ENCODE measurements around the gene SLC9A5. TPM values are rescaled to one million over a fixed set of nuclear protein-coding genes. Genes with fewer than 3 reads are reported as not detected.

The SLC9A5 gene
- total RNA-seq, 4 donors from 2014 or later, result 0.55 to 4.5 (median 1.5) TPM

DNA sequence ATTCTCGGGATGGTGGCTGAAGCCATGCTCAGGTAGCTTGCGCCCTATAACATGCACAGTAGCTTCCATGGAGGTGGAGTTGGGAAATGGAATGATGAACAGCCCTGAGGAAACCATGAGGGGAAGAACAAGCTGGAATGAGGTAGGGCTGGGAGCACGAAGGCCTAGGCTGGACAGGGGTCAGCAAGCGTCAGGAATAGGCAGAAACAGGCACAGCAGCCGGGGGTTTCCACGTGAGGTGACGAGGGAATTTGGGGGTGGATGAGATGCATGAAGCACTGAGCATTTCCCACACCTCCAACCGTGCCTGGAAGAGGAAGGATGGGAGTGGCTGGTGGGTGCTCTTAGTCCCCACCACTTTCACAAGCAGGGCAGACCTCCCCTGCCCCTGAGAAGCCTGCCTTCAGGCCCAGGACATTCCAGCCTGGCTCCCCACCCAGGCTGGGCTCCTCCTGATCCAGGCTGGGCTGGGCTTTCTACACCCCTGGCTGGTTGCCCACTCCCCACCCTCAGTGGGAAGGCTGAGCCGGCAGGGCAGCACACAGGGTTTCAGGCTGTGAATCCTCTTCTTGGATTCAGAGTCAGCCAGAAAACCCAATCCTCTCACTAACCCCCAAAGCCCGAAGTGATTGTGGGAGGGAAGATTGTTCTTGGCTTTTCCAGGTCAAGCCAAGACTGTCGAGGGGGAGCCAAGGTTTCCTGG, 52.5 kb downstream of the SLC9A5 start:
- H3K27ac ChIP-seq, result no peak overlapping the region
- WGBS, 2 donors (ENCODE audit: low coverage in 1 of 2), result 27 to 69% methylated on average over 2 to 11 of the region's 11 CpGs

DNA sequence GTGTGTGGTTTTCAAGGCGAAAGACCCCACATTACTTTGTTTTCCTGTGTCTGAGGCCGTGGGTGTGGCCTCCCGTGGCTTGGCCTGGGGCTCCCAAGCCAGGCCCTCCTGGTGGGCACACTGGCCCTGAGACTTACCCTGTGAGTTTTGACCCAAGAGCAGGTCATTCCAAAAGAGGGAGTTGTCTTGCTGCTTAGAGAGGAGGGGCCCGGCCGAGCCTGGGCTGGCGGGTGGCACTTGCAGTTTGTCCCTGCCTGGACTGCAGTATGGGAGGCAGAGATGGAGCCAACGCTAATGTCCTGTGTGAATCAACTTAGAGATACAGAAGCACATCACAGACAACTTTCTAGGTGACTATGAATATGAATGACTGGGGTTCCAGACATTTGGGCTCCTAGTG, 53.3 kb downstream of the SLC9A5 start:
- Histone ChIP-seq H3K36me3 (no peaks in the 10 kb centered on the region), H3K4me1 (no peaks in the 10 kb centered on the region), H3K27me3 (no peaks in the 10 kb centered on the region), H3K9me3 (no peaks in the 10 kb centered on the region), H3K27ac (no peak overlapping the region), H3K4me3 (no peak overlapping the region)
- 81% methylated on average over 7 of the region's 7 CpGs; no CpG with 5 or more reads in 1 of the 2 donors for WGBS, 2 donors (ENCODE audit: low coverage in 1 of 2)
- in situ Hi-C loops (cut with MboI; ENCODE audit: low pct_ligation_motif_present in 1 of 4, low pct_unique_long_range_greater_than_20kb in 1 of 4, low sequenced_read_pairs in 3 of 4) (no loop called here), intact Hi-C loops (cut with DNase I; ENCODE audit: low total_unique reads) (no loop called here)
- DNase-seq, result no peak
- TF ChIP-seq POLR2AphosphoS5 (IDR thresholded peaks at IDR 0.05) (no peak), EP300 (IDR thresholded peaks at IDR 0.05; ENCODE audit: low read depth) (no peak), POLR2A (IDR thresholded peaks at IDR 0.05) (no peak)
- TF ChIP-seq, protein P1, sequence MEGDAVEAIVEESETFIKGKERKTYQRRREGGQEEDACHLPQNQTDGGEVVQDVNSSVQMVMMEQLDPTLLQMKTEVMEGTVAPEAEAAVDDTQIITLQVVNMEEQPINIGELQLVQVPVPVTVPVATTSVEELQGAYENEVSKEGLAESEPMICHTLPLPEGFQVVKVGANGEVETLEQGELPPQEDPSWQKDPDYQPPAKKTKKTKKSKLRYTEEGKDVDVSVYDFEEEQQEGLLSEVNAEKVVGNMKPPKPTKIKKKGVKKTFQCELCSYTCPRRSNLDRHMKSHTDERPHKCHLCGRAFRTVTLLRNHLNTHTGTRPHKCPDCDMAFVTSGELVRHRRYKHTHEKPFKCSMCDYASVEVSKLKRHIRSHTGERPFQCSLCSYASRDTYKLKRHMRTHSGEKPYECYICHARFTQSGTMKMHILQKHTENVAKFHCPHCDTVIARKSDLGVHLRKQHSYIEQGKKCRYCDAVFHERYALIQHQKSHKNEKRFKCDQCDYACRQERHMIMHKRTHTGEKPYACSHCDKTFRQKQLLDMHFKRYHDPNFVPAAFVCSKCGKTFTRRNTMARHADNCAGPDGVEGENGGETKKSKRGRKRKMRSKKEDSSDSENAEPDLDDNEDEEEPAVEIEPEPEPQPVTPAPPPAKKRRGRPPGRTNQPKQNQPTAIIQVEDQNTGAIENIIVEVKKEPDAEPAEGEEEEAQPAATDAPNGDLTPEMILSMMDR (IDR thresholded peaks at IDR 0.05), result no peak

More for the DNA sequence above, 52.5 kb downstream of the SLC9A5 start:
- no peaks in the 10 kb centered on the region for H3K27me3 ChIP-seq
- H3K4me3 ChIP-seq, result no peak overlapping the region
- intact Hi-C loops (cut with DNase I; ENCODE audit: low total_unique reads) (no loop called here), in situ Hi-C loops (cut with MboI; ENCODE audit: low pct_ligation_motif_present in 1 of 4, low pct_unique_long_range_greater_than_20kb in 1 of 4, low sequenced_read_pairs in 3 of 4) (no loop called here)
- no peaks in the 10 kb centered on the region for H3K36me3 ChIP-seq
- no peak for TF ChIP-seq POLR2AphosphoS5 (IDR thresholded peaks at IDR 0.05)
- TF ChIP-seq POLR2A (IDR thresholded peaks at IDR 0.05), result no peak
- TF ChIP-seq EP300 (IDR thresholded peaks at IDR 0.05; ENCODE audit: low read depth), result no peak
- TF ChIP-seq, protein P1 (IDR thresholded peaks at IDR 0.05), result no peak
- no peaks in the 10 kb centered on the region for H3K9me3 ChIP-seq
- DNase-seq, result no peak
- no peaks in the 10 kb centered on the region for H3K4me1 ChIP-seq

DNA sequence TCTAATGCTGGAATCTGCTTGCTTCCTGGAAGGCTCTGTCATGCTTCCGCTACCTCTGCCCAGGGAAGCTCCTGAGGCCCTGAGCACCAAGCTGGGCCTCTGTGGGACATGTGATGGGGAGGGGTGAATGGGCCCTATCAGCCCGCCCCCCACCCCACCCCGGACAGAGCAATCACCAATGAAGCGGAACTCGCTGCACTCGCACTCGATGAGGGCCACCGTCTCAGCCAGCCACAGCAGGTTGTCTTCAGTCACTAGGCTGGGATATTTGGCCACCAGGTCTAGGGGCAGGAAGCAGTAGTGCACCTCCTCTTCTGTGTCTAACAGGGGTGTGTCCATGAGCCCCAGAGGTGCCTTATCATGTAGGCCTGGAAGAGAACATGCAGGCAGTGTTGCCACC, 54.2 kb downstream of the SLC9A5 start:
- no peak for DNase-seq
- no peak overlapping the region for H3K4me3 ChIP-seq
- no peaks in the 10 kb centered on the region for H3K36me3 ChIP-seq
- H3K27me3 ChIP-seq, result no peaks in the 10 kb centered on the region
- 92% methylated on average over 8 of the region's 8 CpGs; no CpG with 5 or more reads in 1 of the 2 donors for WGBS, 2 donors (ENCODE audit: low coverage in 1 of 2)
- TF ChIP-seq, protein P1 (IDR thresholded peaks at IDR 0.05), result no peak
- TF ChIP-seq EP300 (IDR thresholded peaks at IDR 0.05; ENCODE audit: low read depth) (no peak), POLR2AphosphoS5 (IDR thresholded peaks at IDR 0.05) (no peak), POLR2A (IDR thresholded peaks at IDR 0.05) (no peak)
- H3K27ac ChIP-seq, result no peak overlapping the region
- in situ Hi-C loops (cut with MboI; ENCODE audit: low pct_ligation_motif_present in 1 of 4, low pct_unique_long_range_greater_than_20kb in 1 of 4, low sequenced_read_pairs in 3 of 4) (no loop called here), intact Hi-C loops (cut with DNase I; ENCODE audit: low total_unique reads) (no loop called here)
- no peaks in the 10 kb centered on the region for H3K9me3 ChIP-seq
- no peaks in the 10 kb centered on the region for H3K4me1 ChIP-seq

DNA sequence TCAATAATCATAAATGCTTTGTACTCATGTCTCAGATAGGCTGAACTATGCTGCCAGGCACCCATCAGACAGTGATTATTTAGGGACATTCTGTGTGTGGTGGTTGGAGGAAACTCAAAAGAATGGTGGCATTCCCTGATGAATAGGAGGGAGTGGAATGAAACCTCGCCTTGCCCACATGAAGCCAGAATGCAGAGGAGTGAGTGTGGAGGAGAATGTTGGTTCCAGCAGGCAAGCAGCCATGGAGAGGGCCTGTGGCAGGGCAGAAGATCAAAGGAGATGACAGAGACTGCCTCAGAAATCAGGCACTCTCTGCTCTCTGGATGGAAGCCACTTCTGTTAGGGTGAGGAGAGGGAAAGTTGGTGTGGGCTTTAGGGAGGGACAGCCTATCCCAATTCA, 55.2 kb downstream of the SLC9A5 start:
- no peaks in the 10 kb centered on the region for H3K4me1 ChIP-seq
- 89 to 96% methylated on average over 1 of the region's 1 CpG for WGBS, 2 donors (ENCODE audit: low coverage in 1 of 2)

More for the DNA sequence above, 55.2 kb downstream of the SLC9A5 start:
- Histone ChIP-seq H3K27me3 (no peaks in the 10 kb centered on the region), H3K4me3 (no peak overlapping the region), H3K27ac (no peak overlapping the region), H3K9me3 (no peaks in the 10 kb centered on the region), H3K36me3 (no peaks in the 10 kb centered on the region)
- no peak for DNase-seq
- TF ChIP-seq, protein P1 (IDR thresholded peaks at IDR 0.05), result no peak
- TF ChIP-seq POLR2AphosphoS5 (IDR thresholded peaks at IDR 0.05) (no peak), EP300 (IDR thresholded peaks at IDR 0.05; ENCODE audit: low read depth) (no peak), POLR2A (IDR thresholded peaks at IDR 0.05) (no peak)
- in situ Hi-C loops (cut with MboI; ENCODE audit: low pct_ligation_motif_present in 1 of 4, low pct_unique_long_range_greater_than_20kb in 1 of 4, low sequenced_read_pairs in 3 of 4), result no loop called here
- intact Hi-C loops (cut with DNase I; ENCODE audit: low total_unique reads), result no loop called here

All from transverse colon (tissue), 4 donors.